ENCODE results near the gene PRPSAP1. TPM values are rescaled to one million over a fixed set of nuclear protein-coding genes. Genes with fewer than 3 reads are reported as not detected.
A peak's percentile ranks its signal among the peaks of the same experiment; 100 is the strongest.

PRPSAP1 gene
- total RNA-seq, 1 donor from 2014 or later: 89.6 TPM

DNA sequence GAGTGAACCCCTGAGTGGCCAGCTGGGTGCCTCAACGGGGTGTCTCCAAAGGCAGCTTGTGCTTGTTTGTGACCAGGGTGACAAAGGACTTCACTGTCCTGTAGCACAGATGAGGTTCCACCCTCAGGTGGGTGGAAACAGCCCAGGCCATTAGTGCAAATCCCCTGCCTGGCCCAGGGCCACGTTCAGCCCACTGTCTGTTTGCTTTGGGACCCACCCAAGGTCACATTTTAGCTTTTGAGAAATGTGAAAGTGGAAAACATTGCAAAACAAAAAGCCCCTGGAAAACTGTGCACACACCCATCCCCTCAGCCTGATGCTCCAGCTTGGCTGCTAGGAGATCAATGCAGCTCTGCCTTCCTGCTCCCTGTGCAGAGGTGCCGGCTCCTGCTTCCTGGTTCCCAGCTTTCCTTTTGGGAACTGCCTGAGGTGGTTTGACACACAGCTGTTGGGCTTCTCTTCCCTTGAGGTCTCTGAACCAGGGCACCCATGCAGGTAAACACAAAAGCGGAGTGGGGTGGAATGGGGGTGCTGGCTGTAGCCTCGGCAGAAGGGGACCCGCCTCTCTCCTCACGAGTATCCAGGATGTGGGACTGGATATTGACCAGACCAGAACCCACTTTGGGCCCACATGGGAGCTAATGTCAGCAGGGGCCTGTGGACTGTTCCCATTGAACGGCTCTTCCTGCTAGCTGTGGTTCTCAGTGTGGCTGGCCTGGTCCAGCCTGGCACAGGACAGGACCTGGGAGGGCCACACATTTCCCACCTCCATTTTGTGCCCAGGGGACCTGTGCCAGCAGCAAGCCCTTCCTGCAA lies 22.8 kb upstream of the PRPSAP1 start:
- peaks cover 15% of the 10 kb centered on the region for H3K4me1 Mint-ChIP-seq (ENCODE audit: low read depth)
- peaks cover 9% of the 10 kb centered on the region for H3K27me3 Mint-ChIP-seq
- no peak overlapping the region for H3K4me3 Mint-ChIP-seq (ENCODE audit: low read depth)
- no peaks in the 10 kb centered on the region for H3K9me3 Mint-ChIP-seq (ENCODE audit: low read depth)
- DNase-seq (ENCODE audit: low spot score, unreplicated experiment): no peak
- no peaks in the 10 kb centered on the region for H3K36me3 Mint-ChIP-seq (ENCODE audit: insufficient read depth)
- TF ChIP-seq, protein P1, sequence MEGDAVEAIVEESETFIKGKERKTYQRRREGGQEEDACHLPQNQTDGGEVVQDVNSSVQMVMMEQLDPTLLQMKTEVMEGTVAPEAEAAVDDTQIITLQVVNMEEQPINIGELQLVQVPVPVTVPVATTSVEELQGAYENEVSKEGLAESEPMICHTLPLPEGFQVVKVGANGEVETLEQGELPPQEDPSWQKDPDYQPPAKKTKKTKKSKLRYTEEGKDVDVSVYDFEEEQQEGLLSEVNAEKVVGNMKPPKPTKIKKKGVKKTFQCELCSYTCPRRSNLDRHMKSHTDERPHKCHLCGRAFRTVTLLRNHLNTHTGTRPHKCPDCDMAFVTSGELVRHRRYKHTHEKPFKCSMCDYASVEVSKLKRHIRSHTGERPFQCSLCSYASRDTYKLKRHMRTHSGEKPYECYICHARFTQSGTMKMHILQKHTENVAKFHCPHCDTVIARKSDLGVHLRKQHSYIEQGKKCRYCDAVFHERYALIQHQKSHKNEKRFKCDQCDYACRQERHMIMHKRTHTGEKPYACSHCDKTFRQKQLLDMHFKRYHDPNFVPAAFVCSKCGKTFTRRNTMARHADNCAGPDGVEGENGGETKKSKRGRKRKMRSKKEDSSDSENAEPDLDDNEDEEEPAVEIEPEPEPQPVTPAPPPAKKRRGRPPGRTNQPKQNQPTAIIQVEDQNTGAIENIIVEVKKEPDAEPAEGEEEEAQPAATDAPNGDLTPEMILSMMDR (IDR thresholded peaks at IDR 0.05; ENCODE audit: unreplicated experiment): no peak
- H3K27ac Mint-ChIP-seq: no peak overlapping the region

DNA sequence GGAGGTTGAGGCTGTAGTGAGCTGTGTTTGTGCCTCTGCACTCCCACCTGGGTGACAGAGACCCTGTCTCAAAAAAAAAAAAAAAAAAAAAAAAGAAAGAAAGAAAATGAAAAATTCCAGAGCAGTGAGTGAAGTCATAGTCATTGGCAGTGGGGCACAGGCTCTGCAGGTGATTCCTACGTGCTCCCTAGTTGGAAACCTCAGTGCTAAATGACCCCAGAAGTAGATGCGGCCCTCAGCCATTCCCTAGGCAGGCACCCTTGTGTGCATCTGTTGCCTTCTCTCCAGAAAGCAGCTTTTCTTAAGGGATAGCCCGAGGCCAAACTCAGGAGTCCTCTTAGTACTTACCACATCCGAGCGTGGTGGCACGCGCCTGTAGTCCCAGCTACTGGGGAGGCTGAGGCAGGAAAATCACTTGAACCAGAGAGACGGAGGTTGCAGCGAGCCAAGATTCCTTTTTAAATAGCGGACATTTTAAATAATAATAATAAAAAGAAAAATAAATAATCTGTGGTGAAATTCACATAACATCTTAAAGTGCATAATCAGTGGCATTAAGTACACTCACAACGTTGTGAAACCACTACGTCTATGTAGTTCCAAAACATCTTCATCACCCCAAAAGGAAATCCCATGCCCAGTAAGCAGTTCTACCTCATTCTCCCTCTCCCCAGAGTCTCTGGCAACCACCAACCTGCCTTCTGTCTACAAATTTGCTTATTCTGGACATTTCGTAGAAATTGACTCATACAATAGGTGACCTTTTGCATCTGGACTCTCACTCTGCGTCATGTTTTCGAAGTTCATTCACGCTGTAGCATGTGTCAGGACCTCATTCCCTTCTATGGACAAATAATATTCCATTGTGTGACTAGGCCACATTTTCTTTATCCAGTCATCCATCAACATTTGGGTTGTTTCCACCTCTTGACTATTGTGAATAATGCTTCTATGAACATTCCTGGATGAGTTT lies 18.2 kb upstream of the PRPSAP1 start:
- no peak for DNase-seq (ENCODE audit: low spot score, unreplicated experiment)
- peaks cover 3% of the 10 kb centered on the region for H3K9me3 Mint-ChIP-seq (ENCODE audit: low read depth)
- no peak overlapping the region for H3K27ac Mint-ChIP-seq
- H3K4me3 Mint-ChIP-seq (ENCODE audit: low read depth): no peak overlapping the region
- H3K36me3 Mint-ChIP-seq (ENCODE audit: insufficient read depth): peaks cover 4% of the 10 kb centered on the region
- H3K4me1 Mint-ChIP-seq (ENCODE audit: low read depth): peaks cover 14% of the 10 kb centered on the region
- no peaks in the 10 kb centered on the region for H3K27me3 Mint-ChIP-seq
- TF ChIP-seq, protein P1 (IDR thresholded peaks at IDR 0.05; ENCODE audit: unreplicated experiment): no peak

DNA sequence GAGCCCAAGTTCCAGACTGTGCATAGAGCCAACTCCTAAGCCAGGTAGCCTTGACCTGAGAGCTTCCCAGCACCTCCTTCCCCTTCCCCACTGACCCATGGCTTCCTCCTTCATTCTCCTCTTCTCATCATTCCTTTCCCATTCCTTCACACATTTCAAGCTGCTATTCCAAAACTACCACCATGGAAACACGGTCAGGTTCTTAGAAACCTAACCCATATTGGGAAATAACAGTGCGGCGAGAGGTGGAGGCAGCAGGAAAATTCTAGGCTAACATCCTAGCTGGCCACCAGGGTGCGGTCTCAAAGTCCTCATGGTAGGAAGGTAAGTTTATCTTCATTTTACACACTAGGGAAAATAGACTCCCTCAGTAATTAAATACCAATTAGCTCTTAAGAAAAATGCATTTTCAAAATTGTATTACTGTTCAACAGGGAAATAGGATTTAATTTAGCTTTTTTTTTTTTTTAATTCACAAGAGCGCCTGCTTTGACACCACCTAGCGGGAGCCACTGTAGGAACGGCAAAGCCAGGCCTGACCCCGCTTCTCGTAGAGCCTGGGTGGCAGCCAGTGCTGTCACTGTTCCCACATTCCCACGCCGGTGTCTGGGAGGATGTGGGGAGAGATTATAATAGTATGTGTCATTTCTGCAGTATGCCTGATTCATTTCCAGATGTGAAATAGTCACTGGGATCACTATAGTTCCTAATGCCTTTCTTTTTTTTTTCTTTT lies 16.7 kb upstream of the PRPSAP1 start:
- peaks cover 10% of the 10 kb centered on the region for H3K4me1 Mint-ChIP-seq (ENCODE audit: low read depth)
- TF ChIP-seq, protein P1 (IDR thresholded peaks at IDR 0.05; ENCODE audit: unreplicated experiment): peak; percentile 21
- peaks cover 3% of the 10 kb centered on the region for H3K9me3 Mint-ChIP-seq (ENCODE audit: low read depth)
- no peak overlapping the region for H3K4me3 Mint-ChIP-seq (ENCODE audit: low read depth)
- no peak for DNase-seq (ENCODE audit: low spot score, unreplicated experiment)
- no peak overlapping the region for H3K27ac Mint-ChIP-seq
- no peaks in the 10 kb centered on the region for H3K27me3 Mint-ChIP-seq
- H3K36me3 Mint-ChIP-seq (ENCODE audit: insufficient read depth): peaks cover 4% of the 10 kb centered on the region

DNA sequence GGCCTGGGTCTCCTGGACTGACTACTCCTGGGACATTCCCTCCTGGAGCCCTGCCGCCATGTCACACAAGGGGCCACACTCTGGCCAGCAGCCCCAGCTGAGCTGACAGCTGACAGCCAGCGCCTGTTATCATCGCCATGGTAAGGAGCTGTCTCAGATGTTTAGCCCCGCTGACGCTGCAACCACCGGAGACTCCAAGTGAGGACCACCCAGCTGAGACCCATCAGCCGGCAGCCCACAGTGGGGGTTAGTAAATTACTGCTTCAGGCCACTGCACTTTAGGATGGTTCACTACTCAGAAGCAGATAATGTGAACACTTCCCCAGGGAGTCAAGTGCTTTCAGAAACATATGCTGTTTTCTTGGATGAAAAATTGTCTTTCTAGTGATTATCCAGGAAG lies 16.1 kb upstream of the PRPSAP1 start:
- Mint-ChIP-seq H3K27ac (no peak overlapping the region), H3K4me3 (ENCODE audit: low read depth) (no peak overlapping the region)

More for the DNA sequence above, 16.1 kb upstream of the PRPSAP1 start:
- Mint-ChIP-seq H3K27me3 (no peaks in the 10 kb centered on the region), H3K36me3 (ENCODE audit: insufficient read depth) (peaks cover 4% of the 10 kb centered on the region), H3K4me1 (ENCODE audit: low read depth) (peaks cover 8% of the 10 kb centered on the region), H3K9me3 (ENCODE audit: low read depth) (peaks cover 3% of the 10 kb centered on the region)
- TF ChIP-seq, protein P1 (IDR thresholded peaks at IDR 0.05; ENCODE audit: unreplicated experiment): no peak
- no peak for DNase-seq (ENCODE audit: low spot score, unreplicated experiment)
